ENCODE data around the gene EIF3K.

DNA sequence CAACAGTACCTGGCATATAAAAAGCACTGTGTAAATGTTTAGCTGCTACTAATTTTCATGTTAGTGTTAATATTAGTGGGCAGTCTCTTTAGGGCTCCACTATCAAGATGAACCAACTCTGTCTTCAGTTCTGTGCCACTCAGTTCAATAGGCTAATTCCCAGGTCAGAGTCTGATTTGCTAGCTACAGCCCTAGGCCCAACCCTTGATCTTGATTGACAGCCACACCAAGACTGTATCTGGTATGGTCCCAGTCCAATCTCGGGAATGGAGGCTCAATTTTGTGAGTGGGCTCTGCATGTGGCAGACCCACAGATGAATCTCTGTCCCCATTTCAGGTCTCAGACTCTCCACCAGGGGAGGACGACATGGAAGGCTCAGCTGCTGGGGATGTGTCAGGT lies 47.3 kb upstream of the EIF3K start:
- TF ChIP-seq MYC (IDR thresholded peaks at IDR 0.05; ENCODE audit: insufficient read depth, insufficient read length, insufficient replicate concordance, low read length, severe bottlenecking) (no peak), EZH2 (IDR thresholded peaks at IDR 0.05; ENCODE audit: borderline replicate concordance, control insufficient read depth, low read depth, low read length) (no peak), MXI1 (IDR thresholded peaks at IDR 0.05; ENCODE audit: low read depth, low read length) (no peak), MTA3 (IDR thresholded peaks at IDR 0.05; ENCODE audit: borderline replicate concordance, low read length) (no peak), RFX5 (IDR thresholded peaks at IDR 0.05; ENCODE audit: low read depth, low read length) (no peak)
- TF ChIP-seq, protein P1, sequence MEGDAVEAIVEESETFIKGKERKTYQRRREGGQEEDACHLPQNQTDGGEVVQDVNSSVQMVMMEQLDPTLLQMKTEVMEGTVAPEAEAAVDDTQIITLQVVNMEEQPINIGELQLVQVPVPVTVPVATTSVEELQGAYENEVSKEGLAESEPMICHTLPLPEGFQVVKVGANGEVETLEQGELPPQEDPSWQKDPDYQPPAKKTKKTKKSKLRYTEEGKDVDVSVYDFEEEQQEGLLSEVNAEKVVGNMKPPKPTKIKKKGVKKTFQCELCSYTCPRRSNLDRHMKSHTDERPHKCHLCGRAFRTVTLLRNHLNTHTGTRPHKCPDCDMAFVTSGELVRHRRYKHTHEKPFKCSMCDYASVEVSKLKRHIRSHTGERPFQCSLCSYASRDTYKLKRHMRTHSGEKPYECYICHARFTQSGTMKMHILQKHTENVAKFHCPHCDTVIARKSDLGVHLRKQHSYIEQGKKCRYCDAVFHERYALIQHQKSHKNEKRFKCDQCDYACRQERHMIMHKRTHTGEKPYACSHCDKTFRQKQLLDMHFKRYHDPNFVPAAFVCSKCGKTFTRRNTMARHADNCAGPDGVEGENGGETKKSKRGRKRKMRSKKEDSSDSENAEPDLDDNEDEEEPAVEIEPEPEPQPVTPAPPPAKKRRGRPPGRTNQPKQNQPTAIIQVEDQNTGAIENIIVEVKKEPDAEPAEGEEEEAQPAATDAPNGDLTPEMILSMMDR (IDR thresholded peaks at IDR 0.05 in 2 of 3, conservative IDR thresholded peaks at IDR 0.05 in 1 of 3; ENCODE audit: control insufficient read depth in 2 of 3, extremely low read depth in 1 of 3, insufficient read depth in 1 of 3, low read depth in 3 of 3, low read length in 3 of 3) = no peak

All from GM12878 (cell line).